WTC11 (cell line): ENCODE results near the gene HIPK2. TPM values are rescaled to one million over a fixed set of nuclear protein-coding genes. Genes with fewer than 3 reads are reported as not detected.

Experiments
- ATAC-seq: fragments of 200-7000 bp; cut with Tn5 transposase; 2 replicates; pipeline ENCODE4 v1.10.0; 2021; ENCODE audit warnings: mild to moderate bottlenecking, moderate library complexity
- CTCF ChIA-PET: fragments of 300-600 bp; sonication (Branson Sonifier 250); formaldehyde crosslinking; loops from one replicate; lab custom pipeline; 2021; ENCODE audit warnings: antibody characterized with exemption; lab: Charles Lee
- POLR2A ChIA-PET: fragments of 350-600 bp; sonication (Branson Sonifier 250); formaldehyde crosslinking; loops from one replicate; lab custom pipeline; 2021; ENCODE audit warnings: antibody characterized with exemption; lab: Charles Lee
- DNase-seq: peaks from one replicate; pipeline ENCODE4 v3.0.0; 2021; ENCODE audit warnings: low spot score
- H3K27ac Mint-ChIP-seq: 2 replicates; pipeline ENCODE4 v1.8.0; 2021; ENCODE audit warnings: mixed read lengths
- H3K27me3 Mint-ChIP-seq: 2 replicates; pipeline ENCODE4 v1.8.0; 2021; ENCODE audit warnings: low read depth, mild to moderate bottlenecking, moderate library complexity, mixed read lengths
- H3K36me3 Mint-ChIP-seq: 2 replicates; pipeline ENCODE4 v1.8.0; 2021; ENCODE audit warnings: mixed read lengths
- H3K4me1 Mint-ChIP-seq: 2 replicates; pipeline ENCODE4 v1.8.0; 2022; ENCODE audit warnings: mixed read lengths
- H3K4me3 Mint-ChIP-seq: 2 replicates; pipeline ENCODE4 v1.8.0; 2021; ENCODE audit warnings: mild to moderate bottlenecking, moderate library complexity, mixed read lengths
- H3K9me3 Mint-ChIP-seq: 2 replicates; pipeline ENCODE4 v1.8.0; 2021; ENCODE audit warnings: mixed read lengths
- ATF6 ChIP-seq: sonication (generic); formaldehyde crosslinking; IDR thresholded peaks from 2 replicates; pipeline ENCODE4 v1.8.1; 2023; ENCODE audit warnings: mild to moderate bottlenecking, missing genetic modification reagents
- CBFB ChIP-seq: sonication (generic); formaldehyde crosslinking; IDR thresholded peaks from 2 replicates; pipeline ENCODE4 v1.8.1; 2022; ENCODE audit warnings: mild to moderate bottlenecking, low read depth, missing genetic modification reagents
- ESRRA ChIP-seq: sonication (generic); formaldehyde crosslinking; IDR thresholded peaks from 2 replicates; pipeline ENCODE4 v1.8.1; 2022; ENCODE audit warnings: mild to moderate bottlenecking, missing genetic modification reagents, borderline replicate concordance
- GABPB1 ChIP-seq: sonication (generic); formaldehyde crosslinking; IDR thresholded peaks from 2 replicates; pipeline ENCODE4 v1.8.1; 2023; ENCODE audit warnings: mild to moderate bottlenecking, missing genetic modification reagents
- HMGA2 ChIP-seq: fragments of 250-450 bp; sonication (Bioruptor Pico); IDR thresholded peaks from 2 replicates; pipeline ENCODE4 v1.4.0; 2021; ENCODE audit warnings: mild to moderate bottlenecking, moderate library complexity
- NFATC4 ChIP-seq: fragments of 250-450 bp; sonication (Bioruptor Pico); IDR thresholded peaks from 2 replicates; pipeline ENCODE4 v1.9.0; 2021; ENCODE audit warnings: mild to moderate bottlenecking
- NR2C2 ChIP-seq: sonication (generic); formaldehyde crosslinking; IDR thresholded peaks from 2 replicates; pipeline ENCODE4 v1.8.0; 2022; ENCODE audit warnings: mild to moderate bottlenecking, missing genetic modification reagents
- SMAD4 ChIP-seq: sonication (generic); formaldehyde crosslinking; IDR thresholded peaks from 2 replicates; pipeline ENCODE4 v1.8.0; 2022; ENCODE audit warnings: mild to moderate bottlenecking, missing genetic modification reagents
- SOX15 ChIP-seq: fragments of 250-450 bp; sonication (Bioruptor Pico); IDR thresholded peaks from 2 replicates; pipeline ENCODE4 v1.9.0; 2021; ENCODE audit warnings: mild to moderate bottlenecking
- ZNF263 ChIP-seq: sonication (generic); formaldehyde crosslinking; IDR thresholded peaks from 2 replicates; pipeline ENCODE4 v1.8.1; 2022; ENCODE audit warnings: low read depth, mild to moderate bottlenecking, moderate library complexity, missing genetic modification reagents
- ZNF416 ChIP-seq: fragments of 250-450 bp; sonication (Bioruptor Pico); IDR thresholded peaks from 2 replicates; pipeline ENCODE4 v1.9.0; 2021; ENCODE audit warnings: mild to moderate bottlenecking, inconsistent platforms
- ZNF423 ChIP-seq: fragments of 250-450 bp; sonication (Bioruptor Pico); IDR thresholded peaks from 2 replicates; pipeline ENCODE4 v2.1.2; 2022; ENCODE audit warnings: mild to moderate bottlenecking, moderate library complexity
- ZNF425 ChIP-seq: fragments of 250-450 bp; sonication (Bioruptor Pico); conservative IDR thresholded peaks from 2 replicates; pipeline ENCODE4 v1.9.0; 2021; ENCODE audit warnings: mild to moderate bottlenecking
- total RNA-seq: library from RNA; stranded (reverse); gene quantifications from 3 replicates; pipeline ENCODE4 v1.2.3, GENCODE V29; 2021
- TF ChIP-seq, protein P1 (sequence below): sonication (generic); formaldehyde crosslinking; IDR thresholded peaks from 2 replicates; pipeline ENCODE4 v1.8.0; 2023; ENCODE audit warnings: missing genetic modification reagents, mild to moderate bottlenecking, borderline replicate concordance
- TF ChIP-seq, protein P2 (sequence below): fragments of 250-450 bp; sonication (Bioruptor Pico); IDR thresholded peaks from 2 replicates; pipeline ENCODE4 v1.9.0; 2021; ENCODE audit warnings: moderate library complexity, mild to moderate bottlenecking, inconsistent platforms, borderline replicate concordance

Gene HIPK2
- total RNA-seq, 1 experiment from 2014 or later = 25.3 TPM

GRCh38 chr7:139731802-139732470 lies 45.9 kb downstream of the HIPK2 start (continued):
- TF ChIP-seq ZNF425 (CRISPR knock-in tag) (no peak), HMGA2 (no peak), ZNF263 (CRISPR knock-in tag) (no peak)
- TF ChIP-seq, protein P1, sequence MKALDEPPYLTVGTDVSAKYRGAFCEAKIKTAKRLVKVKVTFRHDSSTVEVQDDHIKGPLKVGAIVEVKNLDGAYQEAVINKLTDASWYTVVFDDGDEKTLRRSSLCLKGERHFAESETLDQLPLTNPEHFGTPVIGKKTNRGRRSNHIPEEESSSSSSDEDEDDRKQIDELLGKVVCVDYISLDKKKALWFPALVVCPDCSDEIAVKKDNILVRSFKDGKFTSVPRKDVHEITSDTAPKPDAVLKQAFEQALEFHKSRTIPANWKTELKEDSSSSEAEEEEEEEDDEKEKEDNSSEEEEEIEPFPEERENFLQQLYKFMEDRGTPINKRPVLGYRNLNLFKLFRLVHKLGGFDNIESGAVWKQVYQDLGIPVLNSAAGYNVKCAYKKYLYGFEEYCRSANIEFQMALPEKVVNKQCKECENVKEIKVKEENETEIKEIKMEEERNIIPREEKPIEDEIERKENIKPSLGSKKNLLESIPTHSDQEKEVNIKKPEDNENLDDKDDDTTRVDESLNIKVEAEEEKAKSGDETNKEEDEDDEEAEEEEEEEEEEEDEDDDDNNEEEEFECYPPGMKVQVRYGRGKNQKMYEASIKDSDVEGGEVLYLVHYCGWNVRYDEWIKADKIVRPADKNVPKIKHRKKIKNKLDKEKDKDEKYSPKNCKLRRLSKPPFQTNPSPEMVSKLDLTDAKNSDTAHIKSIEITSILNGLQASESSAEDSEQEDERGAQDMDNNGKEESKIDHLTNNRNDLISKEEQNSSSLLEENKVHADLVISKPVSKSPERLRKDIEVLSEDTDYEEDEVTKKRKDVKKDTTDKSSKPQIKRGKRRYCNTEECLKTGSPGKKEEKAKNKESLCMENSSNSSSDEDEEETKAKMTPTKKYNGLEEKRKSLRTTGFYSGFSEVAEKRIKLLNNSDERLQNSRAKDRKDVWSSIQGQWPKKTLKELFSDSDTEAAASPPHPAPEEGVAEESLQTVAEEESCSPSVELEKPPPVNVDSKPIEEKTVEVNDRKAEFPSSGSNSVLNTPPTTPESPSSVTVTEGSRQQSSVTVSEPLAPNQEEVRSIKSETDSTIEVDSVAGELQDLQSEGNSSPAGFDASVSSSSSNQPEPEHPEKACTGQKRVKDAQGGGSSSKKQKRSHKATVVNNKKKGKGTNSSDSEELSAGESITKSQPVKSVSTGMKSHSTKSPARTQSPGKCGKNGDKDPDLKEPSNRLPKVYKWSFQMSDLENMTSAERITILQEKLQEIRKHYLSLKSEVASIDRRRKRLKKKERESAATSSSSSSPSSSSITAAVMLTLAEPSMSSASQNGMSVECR (CRISPR knock-in tag) = no peak

DNA sequence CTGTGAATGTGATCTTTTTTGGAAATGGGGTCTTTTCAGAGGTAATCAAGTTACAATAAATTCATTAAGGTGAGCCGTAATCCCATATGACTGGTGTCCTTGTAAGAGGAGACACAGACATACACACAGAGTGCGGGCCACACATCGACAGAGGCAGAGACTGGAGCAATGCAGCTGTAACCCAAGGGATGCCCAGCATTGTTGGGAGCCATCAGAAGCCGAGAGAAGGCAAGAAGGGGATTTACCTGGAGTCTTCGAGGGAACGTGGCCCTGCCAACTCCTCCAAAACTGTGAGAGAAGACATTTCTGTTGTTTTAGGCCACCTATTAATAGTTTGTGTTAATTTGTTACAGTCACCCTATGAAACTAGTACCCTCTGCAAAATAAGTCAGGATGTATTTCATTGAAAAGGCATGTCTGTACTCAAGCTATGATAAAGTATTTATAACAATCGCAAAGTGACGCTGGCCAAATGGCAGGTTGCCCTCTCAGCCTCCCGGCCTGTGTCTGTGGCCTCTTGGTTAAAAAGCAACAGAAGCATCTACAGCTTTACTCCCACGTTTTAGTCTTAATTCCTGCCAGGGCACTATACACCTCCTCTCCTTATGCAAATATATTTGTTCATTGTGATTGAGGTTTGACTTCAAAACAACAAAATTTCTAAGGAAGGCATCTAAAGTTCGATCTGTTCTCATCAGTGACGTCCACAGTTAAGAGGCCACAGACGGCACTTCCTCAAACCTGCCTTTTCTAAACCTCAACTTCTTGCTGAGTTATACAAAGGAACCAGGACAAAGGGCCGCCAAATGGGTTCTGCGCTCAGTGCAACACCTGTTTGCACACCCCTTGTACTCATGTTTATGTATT lies 46.8 kb downstream of the HIPK2 start:
- ChIA-PET POLR2A (no interaction called here), CTCF (no interaction called here)
- Mint-ChIP-seq H3K36me3 (peaks cover 3% of the 10 kb centered on the region; the same call in 1 of the 2 replicates), H3K4me3 (no peak overlapping the region), H3K27ac (no peak overlapping the region; the same call in 1 of the 2 replicates), H3K9me3 (0 out of 2 replicates have a peak, but pooled peaks cover 8% of the 10 kb centered on the region), H3K27me3 (no peaks in the 10 kb centered on the region), H3K4me1 (peaks cover 16% of the 10 kb centered on the region)
- no peak; the same call in 1 of the 2 replicates for ATAC-seq
- TF ChIP-seq SOX15 (CRISPR knock-in tag) = no peak
- TF ChIP-seq, protein P2, sequence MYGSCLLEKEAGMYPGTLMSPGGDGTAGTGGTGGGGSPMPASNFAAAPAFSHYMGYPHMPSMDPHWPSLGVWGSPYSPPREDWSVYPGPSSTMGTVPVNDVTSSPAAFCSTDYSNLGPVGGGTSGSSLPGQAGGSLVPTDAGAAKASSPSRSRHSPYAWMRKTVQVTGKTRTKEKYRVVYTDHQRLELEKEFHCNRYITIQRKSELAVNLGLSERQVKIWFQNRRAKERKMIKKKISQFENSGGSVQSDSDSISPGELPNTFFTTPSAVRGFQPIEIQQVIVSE (CRISPR knock-in tag) = no peak
- no peak for TF ChIP-seq NR2C2 (CRISPR knock-in tag)
- no peak for TF ChIP-seq SMAD4 (CRISPR knock-in tag)
- TF ChIP-seq ESRRA (CRISPR knock-in tag) = no peak
- no peak for TF ChIP-seq GABPB1 (CRISPR knock-in tag)
- no peak for TF ChIP-seq CBFB
- TF ChIP-seq ZNF423 (CRISPR knock-in tag) = no peak
- no peak for TF ChIP-seq ZNF416 (CRISPR knock-in tag)
- TF ChIP-seq NFATC4 = no peak
- TF ChIP-seq ATF6 (CRISPR knock-in tag) = no peak
- DNase-seq = no peak
